Measurements from ENCODE around the gene DDX1. TPM values are rescaled to one million over a fixed set of nuclear protein-coding genes. Genes with fewer than 3 reads are reported as not detected.

DDX1 gene
- total RNA-seq, 2 donors from 2014 or later, result 94.5 to 122 TPM

DNA sequence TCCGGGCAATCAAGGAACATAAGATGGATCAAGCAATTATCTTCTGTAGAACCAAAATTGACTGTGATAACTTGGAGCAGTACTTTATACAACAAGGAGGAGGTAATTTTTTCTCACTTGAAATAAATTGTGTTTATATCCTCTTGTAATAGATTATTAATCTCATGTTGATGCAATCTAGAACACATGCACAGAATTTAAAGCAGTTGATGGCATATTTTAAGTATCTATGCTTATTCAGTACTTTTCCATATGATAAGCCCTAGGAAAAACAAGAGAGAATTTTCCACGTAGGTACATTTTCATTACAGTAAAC lies 31.8 kb downstream of the DDX1 start:
- ATAC-seq, result no peak
- DNase-seq, result no peak
- intact Hi-C loops (cut with DNase I), result no loop called here

DNA sequence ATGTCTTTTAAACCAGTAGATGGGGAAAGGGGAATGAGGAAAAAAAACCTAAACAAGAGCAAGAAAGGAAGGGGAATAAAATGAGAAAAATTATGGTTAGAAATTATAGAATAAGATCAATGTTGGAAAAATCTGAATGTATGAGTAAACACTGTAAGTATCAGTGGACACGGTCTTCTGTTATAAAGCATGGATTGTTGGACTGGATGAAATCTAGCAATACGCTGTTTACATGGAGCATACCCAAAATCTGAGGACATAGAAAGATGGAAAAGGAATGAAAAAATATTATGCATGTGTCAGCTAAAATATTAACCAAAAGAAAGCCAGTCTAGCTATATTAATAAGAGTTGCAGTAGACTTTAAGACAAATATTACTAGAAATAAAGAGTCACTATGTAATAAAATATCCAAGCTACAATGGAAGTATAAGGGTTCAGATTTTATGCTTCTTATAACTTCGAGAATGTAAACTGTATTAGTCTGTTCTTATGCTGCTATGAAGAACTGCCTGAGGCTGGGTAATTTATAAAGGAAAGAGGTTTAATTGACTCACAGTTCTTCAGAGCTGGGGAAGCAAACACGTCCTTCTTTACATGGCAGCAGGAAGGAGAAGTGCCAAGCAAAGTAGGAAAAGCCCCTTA lies 32.4 kb downstream of the DDX1 start:
- no peak for ATAC-seq
- no peak for DNase-seq
- intact Hi-C loops (cut with DNase I), result no loop called here

DNA sequence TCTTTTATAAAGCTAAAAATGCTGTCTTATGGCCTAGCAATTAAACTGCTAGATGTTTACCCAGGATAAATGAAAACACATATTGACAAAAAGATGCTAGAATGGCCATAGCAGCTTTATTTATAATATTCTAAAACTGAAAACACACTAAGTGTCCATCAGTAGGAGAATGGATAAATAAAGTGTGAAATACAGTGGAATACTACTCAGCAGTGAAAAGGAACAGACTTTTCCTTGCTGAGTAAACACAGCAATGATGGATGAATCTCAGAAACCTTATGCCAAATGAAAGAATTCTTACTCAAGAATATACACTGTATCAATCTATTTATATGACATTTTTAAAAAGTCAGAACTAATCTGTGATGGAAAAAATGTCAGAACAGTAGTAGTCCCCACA lies 33.2 kb downstream of the DDX1 start:
- intact Hi-C loops (cut with DNase I), result no loop called here
- ATAC-seq (no peak), DNase-seq (no peak)

DNA sequence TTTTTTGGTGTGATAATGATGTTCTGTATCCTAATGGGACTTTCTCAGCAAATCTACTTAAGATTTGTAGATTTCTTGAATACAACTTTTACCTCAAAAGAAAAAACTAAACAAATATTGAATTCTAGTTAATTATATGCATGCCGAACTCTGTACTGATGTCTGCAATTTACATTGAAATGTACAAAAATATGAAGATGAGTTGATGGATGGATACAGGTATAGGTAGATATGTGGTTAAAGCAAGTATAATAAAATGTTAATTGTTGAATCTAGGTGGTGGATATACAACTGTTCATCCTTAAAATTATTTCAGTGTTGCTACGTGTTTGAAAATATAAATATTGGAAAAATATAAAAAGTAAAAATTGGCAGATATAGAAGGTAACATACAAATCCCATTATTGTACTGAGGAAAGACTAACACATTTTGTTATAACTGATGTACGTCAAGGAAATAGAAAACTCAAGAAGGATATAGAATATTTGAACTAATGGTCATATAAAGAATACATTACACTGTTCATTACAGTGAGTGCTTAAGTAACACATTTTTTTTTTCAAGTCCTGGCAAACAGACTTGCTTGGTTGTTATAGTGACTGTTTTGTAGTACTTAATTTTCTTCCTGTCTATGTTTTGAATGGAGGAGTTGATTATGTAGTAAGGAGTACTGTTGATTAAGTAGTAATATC lies 33.8 kb downstream of the DDX1 start:
- DNase-seq (no peak), ATAC-seq (no peak)
- intact Hi-C loops (cut with DNase I), result no loop called here

DNA sequence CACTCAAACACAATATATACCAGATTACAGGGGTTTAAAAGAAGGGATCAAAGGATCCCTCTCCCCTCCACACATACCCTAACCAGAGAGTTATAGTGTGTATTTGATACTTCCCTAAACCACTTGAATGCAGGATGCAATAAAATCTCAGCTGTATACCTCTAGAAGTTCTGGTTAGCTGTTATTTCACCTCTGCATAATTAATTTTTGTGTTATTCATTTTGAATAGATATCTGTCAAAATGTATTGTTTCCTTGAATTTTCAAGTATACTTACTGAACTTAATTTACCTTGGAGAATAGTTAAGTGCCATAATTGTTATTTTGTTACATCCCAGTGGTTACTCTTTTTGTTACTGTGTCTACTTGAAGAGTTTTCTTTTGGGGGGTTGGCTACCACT lies 34.5 kb downstream of the DDX1 start:
- no peak for ATAC-seq
- intact Hi-C loops (cut with DNase I), result no loop called here
- no peak for DNase-seq

DNA sequence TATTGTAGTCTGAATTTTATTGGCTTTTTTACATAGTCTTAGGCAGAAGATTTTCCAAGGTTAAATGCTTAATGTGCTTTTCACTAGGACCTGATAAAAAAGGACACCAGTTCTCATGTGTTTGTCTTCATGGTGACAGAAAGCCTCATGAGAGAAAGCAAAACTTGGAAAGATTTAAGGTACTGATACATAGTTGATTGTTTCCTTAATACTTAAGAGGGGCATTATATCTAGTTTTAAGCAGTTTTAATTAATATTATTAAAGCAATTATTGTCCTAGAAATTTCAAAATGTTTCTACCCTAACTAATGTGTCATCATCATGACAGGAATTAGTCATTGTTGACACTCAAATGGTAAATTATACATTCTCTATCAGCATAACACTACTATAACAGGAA lies 35.3 kb downstream of the DDX1 start:
- intact Hi-C loops (cut with DNase I), result no loop called here
- no peak for DNase-seq
- ATAC-seq, result no peak

DNA sequence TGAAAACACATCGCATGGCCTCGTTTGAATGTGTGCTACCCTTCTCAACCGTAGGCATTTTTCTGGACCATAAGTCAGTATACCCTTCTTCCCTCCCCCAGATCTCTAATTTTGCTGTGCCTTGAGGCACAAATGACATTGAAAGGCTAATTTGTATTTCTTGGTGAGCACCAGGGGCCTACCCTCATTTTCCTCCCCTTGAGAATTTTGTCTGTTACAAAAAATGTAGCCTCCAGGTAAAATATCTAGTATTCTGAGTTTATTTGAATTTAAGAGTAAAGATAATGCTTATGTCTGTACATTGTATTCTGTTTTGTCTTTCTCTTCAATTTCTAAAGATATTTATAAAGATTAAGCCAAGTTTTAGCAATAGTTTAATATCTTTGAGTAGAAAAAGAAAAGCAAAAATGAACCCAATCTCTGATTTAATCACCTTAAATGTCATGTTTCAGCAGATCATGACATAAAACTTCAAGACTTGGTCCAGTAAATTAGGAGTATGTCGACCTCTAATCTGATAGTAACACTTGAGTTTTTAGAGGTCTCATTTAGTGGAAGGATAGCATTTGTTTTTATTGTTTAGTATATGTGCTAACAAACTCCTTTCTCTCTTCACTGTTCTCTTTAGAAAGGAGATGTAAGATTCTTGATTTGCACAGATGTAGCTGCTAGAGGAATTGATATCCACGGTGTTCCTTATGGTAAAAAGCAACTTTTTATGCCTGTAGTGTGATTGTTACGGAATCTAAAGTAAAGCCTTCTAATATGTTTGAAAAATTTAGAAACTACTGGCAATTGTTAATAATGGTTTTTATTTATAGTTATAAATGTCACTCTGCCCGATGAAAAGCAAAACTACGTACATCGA lies 36.4 kb downstream of the DDX1 start:
- intact Hi-C loops (cut with DNase I), result no loop called here
- DNase-seq (no peak), ATAC-seq (no peak)

DNA sequence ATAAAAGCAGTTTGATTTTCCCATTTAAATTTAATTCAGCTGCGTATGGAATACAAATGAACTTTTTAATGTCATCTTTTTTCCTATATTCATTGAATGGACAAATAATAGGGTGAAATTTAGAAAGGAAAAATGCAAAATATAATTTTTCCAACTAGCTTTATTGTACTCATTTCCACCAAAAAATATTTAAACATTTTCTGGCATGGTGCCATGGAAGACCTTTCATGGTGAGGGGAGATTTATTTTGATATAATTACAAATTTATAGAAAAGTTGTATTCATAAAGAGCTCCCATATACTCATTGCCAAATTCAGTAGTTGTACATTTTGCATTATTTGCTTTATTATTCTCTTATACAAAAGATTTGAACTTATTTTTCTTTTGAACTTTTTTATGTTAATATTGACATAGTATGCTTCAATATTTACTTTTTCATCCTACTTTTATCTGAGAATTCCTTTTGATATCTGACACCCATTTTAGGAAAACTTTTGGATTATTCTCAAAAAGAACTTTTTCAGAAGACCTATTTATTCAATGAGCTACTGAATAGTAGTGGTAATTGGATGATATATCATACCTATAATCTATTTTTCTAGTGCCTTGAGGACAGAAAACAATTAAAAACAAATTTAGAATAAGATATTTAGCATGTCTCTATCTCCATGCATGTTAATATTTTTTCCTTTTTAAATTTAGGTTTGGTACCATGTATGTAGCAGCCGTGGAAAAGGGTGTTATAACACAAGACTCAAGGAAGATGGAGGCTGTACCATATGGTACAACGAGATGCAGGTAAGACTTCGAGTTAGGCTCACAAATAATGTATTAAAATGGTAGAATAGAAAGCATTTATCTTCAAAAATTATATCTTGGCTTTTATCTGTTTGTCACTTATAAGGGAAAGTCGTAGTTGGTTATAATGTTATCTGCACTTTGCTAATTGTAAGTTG lies 37.5 kb downstream of the DDX1 start:
- intact Hi-C loops (cut with DNase I), result no loop called here
- ATAC-seq (no peak), DNase-seq (no peak)

DNA sequence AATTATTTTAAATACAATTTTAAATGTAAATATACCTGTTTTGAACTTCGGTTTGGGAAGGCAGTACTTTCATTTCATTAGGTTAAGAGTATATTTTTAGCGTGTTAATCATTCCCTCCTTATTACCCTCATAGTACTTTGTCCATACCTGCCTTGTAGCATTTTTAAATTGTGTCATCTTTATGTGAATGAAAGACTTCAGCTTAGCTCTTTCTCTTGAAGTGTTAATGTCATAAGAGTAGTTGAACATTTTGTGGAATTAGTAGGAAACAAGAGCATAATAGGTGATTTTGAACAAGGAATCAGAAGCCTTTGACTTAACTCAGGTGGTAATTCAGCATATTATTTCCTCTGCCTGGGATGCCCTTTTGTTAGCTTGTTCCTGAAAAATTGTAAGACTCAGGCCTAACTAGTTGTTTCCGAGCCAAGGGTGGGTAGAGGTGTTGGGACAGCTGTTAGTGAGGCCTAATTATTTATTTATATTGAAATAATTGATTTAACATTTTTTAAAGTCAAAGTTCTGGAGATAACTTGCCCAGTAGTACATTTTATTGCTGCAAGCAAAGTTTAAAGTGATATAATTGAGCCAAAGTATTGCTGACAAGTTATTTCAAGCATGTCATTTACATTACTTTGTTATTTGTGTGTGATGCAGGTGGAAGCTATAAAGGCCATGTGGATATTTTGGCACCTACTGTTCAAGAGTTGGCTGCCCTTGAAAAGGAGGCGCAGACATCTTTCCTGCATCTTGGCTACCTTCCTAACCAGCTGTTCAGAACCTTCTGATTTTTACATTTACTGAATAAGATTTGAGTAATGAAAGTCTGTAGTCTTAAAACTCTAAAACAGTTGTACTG lies 38.7 kb downstream of the DDX1 start:
- ATAC-seq, result no peak
- intact Hi-C loops (cut with DNase I), result loop anchor here (10.0 kb wide), 2 partner anchors 284 to 304 kb away; no protein-coding TSS in a partner anchor
- DNase-seq, result no peak

DNA sequence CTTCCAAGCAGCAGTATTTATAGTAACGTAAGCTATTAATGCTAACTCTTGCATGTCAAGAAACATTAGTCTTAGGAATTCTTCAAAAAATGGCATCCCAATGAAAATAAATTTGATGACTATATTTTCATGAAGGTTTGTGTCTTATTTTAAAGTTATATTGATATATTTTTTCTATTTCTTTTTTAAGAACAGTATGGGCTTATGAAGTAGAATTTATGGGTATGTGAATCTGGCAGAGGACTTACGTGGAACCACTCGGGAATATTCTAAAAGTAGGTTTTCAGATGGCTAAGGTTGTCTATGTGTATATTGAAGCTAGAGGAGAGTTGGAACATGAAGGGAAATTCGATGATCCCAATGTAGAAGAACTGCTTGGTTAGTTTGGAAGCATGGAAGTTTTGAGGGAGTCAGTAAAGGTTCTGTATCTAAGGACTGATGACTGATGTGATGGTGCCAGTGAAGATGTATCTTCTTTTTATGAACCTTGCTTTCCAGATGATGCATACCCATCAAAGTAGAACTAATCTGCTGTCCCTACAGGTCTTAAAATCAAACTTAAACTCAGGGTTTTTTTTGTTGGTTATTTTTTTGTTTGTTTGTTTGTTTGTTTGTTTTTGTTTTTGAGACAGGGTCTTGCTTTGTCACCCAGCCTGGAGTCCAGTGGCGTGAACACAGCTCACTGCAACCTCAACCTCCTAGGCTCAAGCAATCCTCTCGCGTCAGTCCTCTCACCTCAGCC lies 39.5 kb downstream of the DDX1 start:
- intact Hi-C loops (cut with DNase I), result loop anchor here (10.0 kb wide), 2 partner anchors 284 to 304 kb away; no protein-coding TSS in a partner anchor
- ATAC-seq, result no peak
- no peak for DNase-seq

DNA sequence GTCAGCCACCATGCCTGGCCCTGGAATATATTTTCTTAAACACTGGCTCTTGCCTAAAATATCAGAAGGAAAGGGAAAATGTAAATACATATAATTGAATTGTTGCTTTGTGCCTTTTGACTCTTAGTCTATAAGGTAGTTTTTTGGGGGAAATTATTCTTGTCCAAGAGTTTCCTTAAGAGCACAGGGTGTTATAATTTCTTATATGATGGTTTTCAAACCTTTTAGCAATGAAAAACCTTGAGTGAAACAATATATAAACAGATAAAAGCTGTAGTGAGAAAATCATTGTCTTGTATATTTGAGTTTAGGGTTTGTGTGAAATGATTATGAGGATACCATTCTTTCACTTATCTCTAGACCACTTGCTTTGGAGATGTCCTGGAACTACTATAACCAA lies 40.2 kb downstream of the DDX1 start:
- intact Hi-C loops (cut with DNase I), result loop anchor here (10.0 kb wide), 2 partner anchors 283 to 303 kb away; no protein-coding TSS in a partner anchor
- DNase-seq (no peak), ATAC-seq (no peak)

DNA sequence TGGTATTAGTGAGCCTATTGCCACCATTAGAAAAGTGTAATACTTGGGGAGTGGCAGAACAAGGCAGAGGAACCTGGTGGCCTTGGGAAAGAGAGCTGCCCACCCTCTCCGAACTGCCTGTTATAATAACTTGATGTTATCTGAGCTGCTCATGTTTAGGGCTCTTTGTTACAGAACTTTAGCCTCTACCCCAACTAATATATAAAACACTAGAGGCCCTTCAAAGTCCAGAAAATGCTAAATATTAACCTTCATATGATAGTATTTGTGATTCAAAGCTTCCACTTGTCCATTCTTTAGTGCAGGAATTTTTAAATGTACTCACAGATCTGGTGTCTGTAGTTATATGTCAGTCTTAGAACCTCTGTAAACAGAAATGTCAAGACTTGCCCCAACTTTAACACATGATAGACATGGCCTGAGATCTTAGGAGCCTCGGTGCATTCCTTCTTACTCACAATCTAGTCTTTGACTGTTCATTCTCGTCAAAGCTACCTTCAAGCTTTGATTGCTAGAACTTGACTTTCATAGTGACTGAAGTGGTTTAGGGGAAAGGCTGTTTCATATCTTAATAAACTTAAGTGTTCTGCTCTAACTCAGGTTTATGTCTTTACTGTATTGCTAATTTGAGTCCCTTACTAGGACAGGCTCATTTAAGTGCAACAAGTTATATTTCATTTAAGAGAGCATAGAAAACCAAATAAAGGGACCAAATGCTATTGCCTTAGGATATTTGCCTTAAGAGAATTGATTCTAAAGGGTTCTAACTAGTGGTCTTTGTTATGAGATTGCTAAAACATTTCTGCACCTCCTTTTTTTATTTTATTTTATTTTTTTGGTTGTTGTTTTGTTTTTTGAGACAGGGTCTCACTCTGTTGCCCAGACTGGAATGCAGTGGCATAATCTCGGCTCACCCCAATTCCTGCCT lies 41.6 kb downstream of the DDX1 start:
- DNase-seq (no peak), ATAC-seq (no peak)
- intact Hi-C loops (cut with DNase I), result loop anchor here (10.0 kb wide), 2 partner anchors 281 to 301 kb away; no protein-coding TSS in a partner anchor

DNA sequence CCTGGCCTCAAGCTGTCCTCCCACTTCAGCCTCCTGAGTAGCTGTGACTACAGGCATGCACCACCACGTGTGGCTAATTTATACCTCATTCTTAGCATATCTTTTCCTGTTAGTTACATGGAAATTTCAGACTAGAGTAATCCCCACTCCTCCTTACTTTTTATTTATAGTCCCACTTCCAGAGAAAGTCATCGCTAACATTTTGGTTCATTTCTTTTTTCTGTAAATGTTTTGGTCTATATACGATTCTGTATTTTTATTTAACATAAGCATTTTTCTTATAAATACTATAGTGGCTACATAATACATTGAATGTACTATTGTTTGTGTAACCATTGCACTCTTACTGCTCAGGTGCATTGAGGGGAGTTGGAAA lies 42.3 kb downstream of the DDX1 start:
- DNase-seq (no peak), ATAC-seq (no peak)
- intact Hi-C loops (cut with DNase I), result loop anchor here (10.0 kb wide), 2 partner anchors 281 to 301 kb away; no protein-coding TSS in a partner anchor

DNA sequence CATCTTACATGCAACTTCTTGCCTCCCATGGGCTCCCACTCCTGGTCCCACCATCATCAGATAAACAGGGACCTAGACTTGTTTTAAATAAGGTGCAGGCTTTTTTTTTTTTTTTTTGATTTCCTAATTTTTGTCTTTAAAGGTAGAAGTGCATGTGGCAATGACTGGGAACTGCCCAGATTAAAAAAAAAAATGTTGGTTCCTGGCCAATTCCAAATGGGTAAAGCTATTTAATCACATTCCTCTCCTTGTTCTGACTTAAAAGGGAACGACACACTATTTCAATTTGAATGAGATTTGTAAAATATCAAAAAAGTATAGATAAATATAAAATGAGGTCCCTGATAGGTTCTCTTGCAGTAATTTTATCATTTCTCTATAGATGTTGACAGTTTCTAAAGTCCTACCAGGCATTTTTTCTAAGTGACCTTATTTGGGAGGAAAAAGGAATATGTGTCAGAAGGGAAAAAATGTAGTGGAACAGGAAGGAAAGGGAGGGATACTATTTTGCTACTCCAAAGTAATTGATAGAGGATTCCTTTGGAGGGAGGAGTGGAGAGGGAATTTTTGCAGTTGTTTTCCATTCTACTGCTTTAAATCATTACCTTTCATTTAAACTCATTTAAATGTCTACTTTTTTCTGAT lies 43.3 kb downstream of the DDX1 start:
- ATAC-seq (no peak), DNase-seq (no peak)
- intact Hi-C loops (cut with DNase I), result loop anchor here (5.0 to 10.0 kb wide), 5 partner anchors 280 to 972 kb away; no protein-coding TSS in a partner anchor

DNA sequence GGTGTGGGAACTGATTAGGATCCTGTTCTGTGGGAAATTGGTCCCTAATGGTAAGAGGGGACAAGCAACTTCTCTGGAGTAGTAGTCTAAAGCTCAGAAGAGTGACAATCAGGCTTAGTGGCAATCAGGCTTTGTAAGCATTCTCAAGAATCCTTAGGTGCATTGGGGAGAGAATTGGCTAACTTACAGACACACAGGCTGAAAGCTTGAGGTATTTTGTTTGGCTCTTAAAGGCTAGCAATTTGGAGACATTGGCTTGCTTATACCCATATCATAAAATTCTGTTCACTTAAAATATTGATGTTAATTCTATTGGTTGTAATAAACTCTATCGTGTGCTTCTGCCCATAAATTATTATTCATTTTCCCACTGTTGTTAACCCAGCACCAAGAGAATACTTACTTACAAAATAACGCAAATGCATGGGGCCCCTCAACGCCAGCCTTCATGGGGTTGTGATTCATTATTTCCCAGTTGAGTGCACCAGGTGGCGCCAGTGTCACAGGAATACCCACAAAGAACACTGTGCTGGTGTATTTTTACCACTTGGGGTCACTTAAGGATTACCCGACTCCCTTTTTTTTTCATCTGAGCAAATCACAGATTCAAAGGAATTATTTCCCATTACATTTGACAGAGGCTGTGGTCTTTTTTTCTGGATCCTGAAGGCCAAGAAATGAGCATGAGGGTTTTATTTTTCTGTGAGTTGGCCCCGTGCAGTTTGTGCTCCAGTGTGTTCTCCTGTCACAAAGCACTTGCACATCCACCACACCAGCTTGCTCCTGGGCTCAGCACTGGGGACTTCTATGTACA lies 45.5 kb downstream of the DDX1 start:
- DNase-seq (peak; percentile 77), ATAC-seq (peak; percentile 80 to 85)
- intact Hi-C loops (cut with DNase I), result loop anchor here (2.0 to 10.0 kb wide), 6 partner anchors 278 to 970 kb away; no protein-coding TSS in a partner anchor
